DND-41 (cell line): Measurements from ENCODE around the gene CEP70.
"Not testable (repeated sequence)": the region's sequence is repeated elsewhere in the genome, so short reads cannot be mapped to it uniquely, and the experiment has no call there.

ENCODE experiments used
- ATAC-seq: fragments of 200-7000 bp; cut with Tn5 transposase; 3 replicates; pipeline ENCODE4 v1.9.1; 2021; ENCODE audit warnings: low read depth; ENCODE audit not compliant: insufficient read depth
- DNase-seq: peaks from one replicate; pipeline ENCODE4 v3.0.0-alpha.2; 2020
- H2AFZ ChIP-seq: 2 replicates; pipeline ENCODE4 v1.6.0; 2012; ENCODE audit warnings: low read depth, low read length
- H3K27ac ChIP-seq: 2 replicates; pipeline ENCODE4 v1.5.1; 2012; ENCODE audit warnings: low read length, inconsistent platforms
- H3K27me3 ChIP-seq: fragments of 200-600 bp; sonication (generic); 2 replicates; pipeline ENCODE4 v1.6.0; 2012; ENCODE audit warnings: low read length, mild to moderate bottlenecking, inconsistent platforms; ENCODE audit not compliant: insufficient read depth, poor library complexity
- H3K36me3 ChIP-seq: 2 replicates; pipeline ENCODE4 v1.5.1; 2012; ENCODE audit warnings: low read length, inconsistent platforms; ENCODE audit not compliant: insufficient read depth
- H3K4me1 ChIP-seq: 2 replicates; pipeline ENCODE4 v1.5.1; 2012; ENCODE audit warnings: mild to moderate bottlenecking, low read length; ENCODE audit not compliant: insufficient read depth
- H3K4me2 ChIP-seq: 2 replicates; pipeline ENCODE4 v1.6.0; 2012; ENCODE audit warnings: mild to moderate bottlenecking, moderate library complexity, low read length, inconsistent platforms; ENCODE audit not compliant: insufficient read depth
- H3K4me3 ChIP-seq, 2 experiments: fragments of 200-600 bp in 1 of 2; shearing (Covaris generic) in 1 of 2; 2 replicates each; pipeline ENCODE4 v1.5.1; 2012 to 2016; ENCODE audit warnings: inconsistent platforms in 2 of 2, low read length in 2 of 2, mild to moderate bottlenecking in 2 of 2, low read depth in 1 of 2, moderate library complexity in 1 of 2
- H3K79me2 ChIP-seq: 2 replicates; pipeline ENCODE4 v1.6.0; 2012; ENCODE audit warnings: low read length, inconsistent platforms; ENCODE audit not compliant: insufficient read depth
- H3K9ac ChIP-seq: 2 replicates; pipeline ENCODE4 v1.6.0; 2012; ENCODE audit warnings: low read depth, mild to moderate bottlenecking, inconsistent platforms, low read length, moderate library complexity
- H3K9me3 ChIP-seq: 2 replicates; pipeline ENCODE4 v1.5.1; 2012; ENCODE audit warnings: low read length, moderate library complexity, mild to moderate bottlenecking, inconsistent platforms; ENCODE audit not compliant: insufficient read depth, severe bottlenecking
- H4K20me1 ChIP-seq: 2 replicates; pipeline ENCODE4 v1.6.0; 2012; ENCODE audit warnings: low read length; ENCODE audit not compliant: insufficient read depth
- EZH2 ChIP-seq: IDR thresholded peaks from 3 replicates; pipeline ENCODE4 v1.6.1; 2012; ENCODE audit warnings: borderline replicate concordance, low read depth, mild to moderate bottlenecking, moderate library complexity, low read length, inconsistent platforms; ENCODE audit not compliant: severe bottlenecking
- TF ChIP-seq, protein P1 (sequence below): IDR thresholded peaks from 2 replicates; pipeline ENCODE4 v1.5.1; 2012; ENCODE audit warnings: borderline replicate concordance, low read length, moderate library complexity, mild to moderate bottlenecking; ENCODE audit not compliant: poor library complexity, severe bottlenecking; ENCODE audit errors: extremely low read depth

Gene CEP70

DNA sequence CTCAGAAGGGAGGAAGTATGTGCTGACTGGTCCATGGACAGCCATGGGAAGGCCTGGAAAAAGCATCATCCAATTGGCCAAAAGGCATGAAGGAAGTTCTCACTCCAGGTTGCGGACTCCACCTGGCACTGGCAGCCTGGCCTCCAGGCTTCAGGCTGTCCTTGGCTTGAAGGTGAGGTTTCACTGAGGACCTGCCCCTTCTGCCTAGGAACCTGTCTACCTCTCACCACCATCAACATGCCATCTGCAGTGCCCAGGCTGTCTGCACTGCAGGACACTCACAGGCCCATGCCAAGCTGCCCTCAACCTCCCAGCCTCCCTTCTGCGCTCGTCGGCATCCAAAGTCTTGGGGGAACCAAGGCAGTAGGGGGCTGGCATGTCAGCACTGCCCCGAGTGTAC lies 51.1 kb downstream of the CEP70 start:
- TF ChIP-seq, protein P1, sequence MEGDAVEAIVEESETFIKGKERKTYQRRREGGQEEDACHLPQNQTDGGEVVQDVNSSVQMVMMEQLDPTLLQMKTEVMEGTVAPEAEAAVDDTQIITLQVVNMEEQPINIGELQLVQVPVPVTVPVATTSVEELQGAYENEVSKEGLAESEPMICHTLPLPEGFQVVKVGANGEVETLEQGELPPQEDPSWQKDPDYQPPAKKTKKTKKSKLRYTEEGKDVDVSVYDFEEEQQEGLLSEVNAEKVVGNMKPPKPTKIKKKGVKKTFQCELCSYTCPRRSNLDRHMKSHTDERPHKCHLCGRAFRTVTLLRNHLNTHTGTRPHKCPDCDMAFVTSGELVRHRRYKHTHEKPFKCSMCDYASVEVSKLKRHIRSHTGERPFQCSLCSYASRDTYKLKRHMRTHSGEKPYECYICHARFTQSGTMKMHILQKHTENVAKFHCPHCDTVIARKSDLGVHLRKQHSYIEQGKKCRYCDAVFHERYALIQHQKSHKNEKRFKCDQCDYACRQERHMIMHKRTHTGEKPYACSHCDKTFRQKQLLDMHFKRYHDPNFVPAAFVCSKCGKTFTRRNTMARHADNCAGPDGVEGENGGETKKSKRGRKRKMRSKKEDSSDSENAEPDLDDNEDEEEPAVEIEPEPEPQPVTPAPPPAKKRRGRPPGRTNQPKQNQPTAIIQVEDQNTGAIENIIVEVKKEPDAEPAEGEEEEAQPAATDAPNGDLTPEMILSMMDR: no peak
- no peak for TF ChIP-seq EZH2
- no peaks in the 10 kb centered on the region for H3K27me3 ChIP-seq
- no peak for ATAC-seq
- no peak overlapping the region for H2AFZ ChIP-seq
- H3K27ac ChIP-seq: no peak overlapping the region
- no peak for DNase-seq
- H3K9me3 ChIP-seq: peaks cover 63% of the 10 kb centered on the region
- no peak overlapping the region for H3K4me2 ChIP-seq
- H3K9ac ChIP-seq: no peak overlapping the region
- H3K4me3 ChIP-seq: no peak overlapping the region
- H3K4me1 ChIP-seq: no peaks in the 10 kb centered on the region
- no peaks in the 10 kb centered on the region for H4K20me1 ChIP-seq
- H3K36me3 ChIP-seq: peaks cover 81% of the 10 kb centered on the region
- peaks cover 2% of the 10 kb centered on the region; the same call in 1 of the 2 replicates for H3K79me2 ChIP-seq

DNA sequence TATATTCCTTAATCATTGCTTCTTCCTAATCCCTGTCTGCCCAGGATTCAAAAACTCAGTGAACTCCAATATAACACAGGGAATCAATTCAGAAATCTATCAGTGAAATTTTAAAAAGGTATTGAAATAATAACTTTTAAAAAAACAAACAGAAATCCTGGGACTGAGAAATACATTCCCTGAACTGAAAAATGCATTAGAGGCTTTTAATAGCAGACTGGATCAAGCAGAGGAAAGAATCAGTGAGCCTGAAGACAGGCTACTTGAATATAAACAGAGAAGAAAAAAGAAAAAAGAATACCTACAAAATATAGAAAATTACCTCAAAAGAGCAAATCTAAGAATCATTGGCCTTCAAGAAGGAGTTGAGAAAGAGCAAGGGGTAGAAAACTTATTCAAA lies 54.7 kb downstream of the CEP70 start:
- Histone ChIP-seq H4K20me1 (no peaks in the 10 kb centered on the region), H3K27me3 (no peaks in the 10 kb centered on the region), H3K9ac (no peak overlapping the region), H3K4me3 (no peak overlapping the region), H2AFZ (no peak overlapping the region), H3K36me3 (peaks cover 50% of the 10 kb centered on the region), H3K9me3 (peaks cover 34% of the 10 kb centered on the region), H3K4me1 (no peaks in the 10 kb centered on the region), H3K4me2 (no peak overlapping the region), H3K27ac (no peak overlapping the region), H3K79me2 (peaks cover 2% of the 10 kb centered on the region; the same call in 1 of the 2 replicates)
- DNase-seq (no peak), ATAC-seq (no peak)
- TF ChIP-seq EZH2: no peak
- TF ChIP-seq, protein P1: no peak

DNA sequence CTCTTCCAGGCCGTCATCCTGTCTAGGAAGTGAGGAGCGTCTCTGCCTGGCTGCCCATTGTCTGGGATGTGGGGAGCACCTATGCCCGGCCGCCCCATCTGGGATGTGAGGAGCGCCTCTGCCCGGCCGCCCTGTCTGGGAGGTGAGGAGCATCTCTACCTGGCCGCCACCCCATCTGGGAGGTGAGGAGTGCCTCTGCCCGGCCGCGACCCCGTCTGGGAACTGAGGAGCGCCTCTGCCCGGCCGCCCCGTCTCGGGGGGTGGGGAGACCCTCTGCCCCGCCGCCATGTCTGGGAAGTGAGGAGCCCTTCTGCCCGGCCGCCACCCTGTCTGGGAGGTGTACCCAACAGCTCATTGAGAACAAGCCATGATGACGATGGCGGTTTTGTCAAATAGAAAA lies 72.6 kb downstream of the CEP70 start:
- H4K20me1 ChIP-seq, H3K9me3 ChIP-seq: not testable (repeated sequence)

DNA sequence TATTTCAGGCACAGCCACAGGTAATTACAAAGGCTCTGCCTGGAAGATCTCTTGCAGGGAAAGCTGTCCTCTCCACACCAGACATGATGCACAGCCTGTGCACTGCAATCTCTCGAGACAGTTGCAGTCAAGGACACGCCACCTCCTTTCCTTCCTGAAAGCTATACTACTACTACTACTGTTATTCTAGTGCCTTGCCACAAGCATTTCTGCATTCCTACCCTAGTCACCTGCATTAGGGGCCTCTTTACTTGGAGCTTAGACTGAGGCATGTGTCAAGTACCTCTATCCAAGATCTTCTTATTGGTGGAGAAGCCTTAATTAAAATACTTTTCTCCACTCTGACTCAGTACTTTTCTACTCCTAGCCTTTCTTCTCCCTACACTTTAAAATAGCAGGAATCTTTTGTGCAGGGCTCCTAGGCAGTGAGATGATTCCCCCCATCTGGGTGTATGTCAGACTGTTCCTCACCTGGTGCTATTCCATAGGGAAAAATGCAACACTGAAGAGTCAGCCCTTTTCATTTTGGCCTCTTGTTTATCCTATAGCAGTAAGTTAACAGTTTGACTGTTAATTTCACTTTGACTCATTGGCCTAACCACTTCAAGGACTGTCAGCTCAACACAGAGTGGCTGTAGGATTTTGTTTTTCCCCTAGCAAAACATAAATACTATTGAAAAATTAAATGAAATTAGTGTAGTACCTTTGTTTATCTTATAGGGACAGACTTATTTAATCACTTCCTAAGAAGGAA lies 80.8 kb downstream of the CEP70 start:
- no peak overlapping the region for H3K9ac ChIP-seq
- H3K27me3 ChIP-seq: no peaks in the 10 kb centered on the region
- no peak for TF ChIP-seq EZH2
- TF ChIP-seq, protein P1: no peak
- no peaks in the 10 kb centered on the region for H3K4me1 ChIP-seq
- no peak for ATAC-seq
- H3K36me3 ChIP-seq: peaks cover 16% of the 10 kb centered on the region; the same call in 1 of the 2 replicates
- no peak overlapping the region for H3K27ac ChIP-seq
- no peak overlapping the region for H2AFZ ChIP-seq
- no peak overlapping the region for H3K4me3 ChIP-seq
- no peak overlapping the region for H3K4me2 ChIP-seq
- no peaks in the 10 kb centered on the region for H4K20me1 ChIP-seq
- no peaks in the 10 kb centered on the region for H3K79me2 ChIP-seq
- H3K9me3 ChIP-seq: no peaks in the 10 kb centered on the region
- no peak for DNase-seq

More for the DNA sequence above, 72.6 kb downstream of the CEP70 start:
- not testable (repeated sequence) for H3K9ac ChIP-seq, H2AFZ ChIP-seq, H3K4me1 ChIP-seq, DNase-seq, H3K79me2 ChIP-seq, H3K27ac ChIP-seq, H3K27me3 ChIP-seq, H3K4me2 ChIP-seq, ATAC-seq, H3K4me3 ChIP-seq
- H3K36me3 ChIP-seq: peaks cover 21% of the 10 kb centered on the region; the same call in 1 of the 2 replicates
